Jurkat, Clone E6-1 (cell line): Measurements from ENCODE around the gene SAMM50. TPM values are rescaled to one million over a fixed set of nuclear protein-coding genes. Genes with fewer than 3 reads are reported as not detected.

Experiments used
- DNase-seq: peaks from one replicate; pipeline ENCODE4 v3.0.0-alpha.2; 2011; ENCODE audit warnings: low read depth, low spot score
- H3K4me3 ChIP-seq: 2 replicates; pipeline ENCODE4 v1.5.1; 2011; ENCODE audit warnings: mild to moderate bottlenecking, low read length, control low read depth, moderate library complexity
- polyA plus RNA-seq: library from polyadenylated mRNA; unstranded; fragments of >200 nt; gene quantifications from one replicate; pipeline ENCODE4 v1.2.1, GENCODE V29; 2012; ENCODE audit warnings: missing spikeins; ENCODE audit not compliant: insufficient read length, insufficient read depth

The SAMM50 gene
- polyA plus RNA-seq: 98.6 TPM

DNA sequence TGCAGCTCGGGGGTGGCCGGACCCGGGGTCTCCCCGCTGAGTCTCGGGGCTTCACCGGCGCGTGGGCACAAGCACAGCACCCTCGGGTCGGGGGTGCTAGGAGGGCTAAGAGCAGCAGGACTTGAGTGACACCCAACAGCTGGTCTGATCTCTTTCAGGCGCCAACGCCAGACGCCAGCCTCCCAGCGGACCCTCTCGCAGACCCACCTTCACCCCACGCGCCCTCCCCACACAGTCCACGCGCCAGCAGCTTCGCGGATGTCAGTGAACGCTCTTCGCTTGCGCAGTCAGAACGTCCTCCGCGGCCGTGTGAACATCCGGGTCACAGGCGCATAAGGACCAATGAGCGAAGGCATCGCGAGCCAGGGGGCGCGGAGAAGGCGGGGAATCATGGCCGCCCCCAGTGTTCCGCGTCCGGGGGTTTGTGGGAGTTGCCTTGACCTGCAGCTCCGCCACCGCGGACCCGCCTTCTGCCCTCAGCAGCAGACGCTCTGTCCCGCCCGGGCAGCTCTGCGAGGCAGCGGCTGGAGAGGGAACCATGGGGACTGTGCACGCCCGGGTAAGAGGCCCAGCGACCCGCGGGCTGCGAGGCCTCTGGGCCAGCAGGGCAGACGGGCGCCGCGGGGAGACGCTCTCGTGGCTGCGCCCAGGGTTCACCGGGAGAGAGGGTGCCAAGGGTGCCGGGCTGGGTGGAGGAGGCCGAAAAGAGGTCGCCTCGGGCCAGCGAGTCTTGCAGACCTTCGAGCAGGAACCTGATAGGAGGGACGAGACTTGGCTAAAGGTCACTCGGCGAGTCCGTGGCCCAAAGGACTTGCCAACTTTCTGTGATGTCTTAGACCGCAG, at the start of gene SAMM50:
Gene SAMM50, plus strand, starts transcription at position 403 of the 843 bp plus-strand sequence. Its CDS starts 136 bp downstream, at position 539.
- peak within 1 kb of the TSS; percentile 99 for H3K4me3 ChIP-seq
- peak; percentile 90 for DNase-seq

GRCh38 chr22:43905681-43906080, 49.6 kb upstream of the SAMM50 start:
- no peak overlapping the region for H3K4me3 ChIP-seq
- DNase-seq: no peak

- no peak for DNase-seq
- H3K4me3 ChIP-seq: no peak overlapping the region
These were observed 45.5 kb upstream of the SAMM50 start for GRCh38 chr22:43909708-43910107.

- DNase-seq: no peak
These were observed 45.0 kb upstream of the SAMM50 start for GRCh38 chr22:43910178-43910695.

GRCh38 chr22:43911351-43911750, 43.9 kb upstream of the SAMM50 start:
- DNase-seq: no peak
- no peak overlapping the region for H3K4me3 ChIP-seq

More at GRCh38 chr22:43910178-43910695, 45.0 kb upstream of the SAMM50 start:
- no peak overlapping the region for H3K4me3 ChIP-seq

- no peak for DNase-seq
- no peak overlapping the region for H3K4me3 ChIP-seq
These were observed 37.7 kb upstream of the SAMM50 start for GRCh38 chr22:43917521-43917920.

- no peak overlapping the region for H3K4me3 ChIP-seq
- DNase-seq: no peak
These were observed 35.9 kb upstream of the SAMM50 start for GRCh38 chr22:43919106-43919973.

DNA sequence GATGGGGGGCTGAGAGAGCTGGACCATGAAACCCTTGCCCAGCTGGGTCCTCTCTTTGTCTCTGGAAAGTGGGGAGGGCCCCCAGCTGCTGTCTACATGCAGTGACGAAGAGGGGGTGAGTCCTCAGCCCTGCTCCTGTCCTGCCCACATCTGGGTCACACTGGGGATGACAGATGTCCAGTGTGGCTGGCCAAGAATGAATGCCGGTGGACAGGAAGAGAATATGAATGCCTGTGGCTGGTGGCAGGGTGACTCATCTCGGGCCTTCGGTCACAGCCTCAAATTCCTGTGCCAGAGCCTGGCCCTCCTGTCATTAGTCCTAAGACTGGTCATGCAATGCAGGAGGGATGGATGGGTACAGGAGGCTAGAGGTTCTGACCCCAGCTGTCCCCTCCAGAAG, 33.9 kb upstream of the SAMM50 start:
- DNase-seq: no peak
- no peak overlapping the region for H3K4me3 ChIP-seq

- DNase-seq: no peak
- no peak overlapping the region for H3K4me3 ChIP-seq
These were observed 33.1 kb upstream of the SAMM50 start for GRCh38 chr22:43922123-43922522.

- peak overlapping the region; percentile 50 for H3K4me3 ChIP-seq
- DNase-seq: peak; percentile 52
These were observed 32.1 kb upstream of the SAMM50 start for GRCh38 chr22:43923191-43923590.

DNA sequence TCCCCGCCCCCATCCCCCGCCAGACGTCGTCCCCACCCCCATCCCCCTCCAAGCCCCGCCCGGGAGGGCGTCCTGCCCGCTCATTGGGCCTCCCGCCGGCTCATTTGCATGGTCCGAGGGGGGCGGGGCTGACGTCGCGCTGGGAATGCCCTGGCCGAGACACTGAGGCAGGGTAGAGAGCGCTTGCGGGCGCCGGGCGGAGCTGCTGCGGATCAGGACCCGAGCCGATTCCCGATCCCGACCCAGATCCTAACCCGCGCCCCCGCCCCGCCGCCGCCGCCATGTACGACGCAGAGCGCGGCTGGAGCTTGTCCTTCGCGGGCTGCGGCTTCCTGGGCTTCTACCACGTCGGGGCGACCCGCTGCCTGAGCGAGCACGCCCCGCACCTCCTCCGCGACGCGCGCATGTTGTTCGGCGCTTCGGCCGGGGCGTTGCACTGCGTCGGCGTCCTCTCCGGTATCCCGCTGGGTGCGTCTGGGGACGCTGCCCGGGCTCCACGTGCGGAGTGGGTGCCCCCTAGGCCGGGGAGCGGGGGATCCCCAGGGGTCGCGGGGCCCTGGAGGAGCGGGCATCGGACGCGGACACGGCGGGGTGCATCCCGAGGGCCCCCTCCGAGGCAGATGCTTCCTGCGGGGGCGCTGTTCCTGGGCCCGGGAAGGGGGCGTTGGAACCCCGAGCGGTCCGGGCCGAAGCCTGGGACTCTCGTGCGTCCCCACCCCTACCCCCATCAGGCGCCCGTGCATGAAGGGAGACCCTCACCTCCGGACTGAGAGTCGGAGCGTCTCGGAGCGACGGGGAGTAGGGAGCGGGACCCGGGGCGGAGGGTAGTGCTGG, 31.4 kb upstream of the SAMM50 start, which contains the start of gene PNPLA3:
Gene PNPLA3, plus strand, starts transcription at position 175 of the 834 bp plus-strand sequence. Its CDS starts 107 bp downstream, at position 282.
- DNase-seq: peak; percentile 71
- H3K4me3 ChIP-seq: peak within 1 kb of the TSS; percentile 50

GRCh38 chr22:43924877-43925276, 30.4 kb upstream of the SAMM50 start:
- no peak overlapping the region for H3K4me3 ChIP-seq
- no peak for DNase-seq

DNA sequence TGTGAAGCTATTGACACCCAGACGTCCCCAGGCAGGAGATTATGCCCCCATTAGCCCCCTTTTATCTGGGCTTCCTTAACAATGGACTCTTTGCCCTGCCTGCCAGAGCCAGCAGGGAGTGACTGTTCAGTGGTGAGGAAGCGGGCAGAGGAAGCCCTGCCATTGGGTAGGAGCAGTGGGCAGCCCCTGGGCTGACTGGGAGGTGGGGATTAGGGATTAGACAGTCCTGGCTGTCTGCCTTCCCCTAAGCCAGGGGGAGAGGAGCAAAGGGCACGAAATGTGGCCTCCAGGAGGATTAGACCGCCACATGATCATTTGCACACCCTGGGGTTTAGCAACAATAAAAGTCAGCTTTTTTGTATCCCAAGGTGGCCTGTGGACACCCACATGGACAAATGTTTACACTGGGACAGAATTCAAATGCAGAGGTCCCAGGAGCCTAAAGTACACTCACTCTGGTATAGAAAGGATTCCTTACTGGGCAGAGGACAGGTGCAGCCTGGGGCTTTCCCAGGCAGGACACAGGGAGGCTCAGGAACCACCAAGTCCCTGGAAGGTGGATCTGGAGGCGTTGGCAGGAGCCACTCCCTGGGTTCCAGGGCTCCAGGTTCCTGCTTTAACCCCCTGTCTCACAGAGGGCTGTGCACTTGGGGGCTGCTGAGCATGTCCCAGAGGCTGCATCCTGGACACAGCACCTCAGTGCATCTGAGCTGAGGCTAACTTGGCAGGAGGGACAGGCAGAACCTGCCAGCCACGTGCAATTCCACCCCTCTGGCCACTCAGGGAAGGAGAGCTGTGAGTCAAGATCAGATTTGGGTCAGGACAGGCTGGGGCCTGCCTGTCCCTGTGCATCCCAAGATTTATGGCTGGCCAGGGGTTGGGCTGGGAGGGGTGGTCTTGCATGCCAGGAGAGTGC, 29.6 kb upstream of the SAMM50 start:
- DNase-seq: no peak
- no peak overlapping the region for H3K4me3 ChIP-seq

- no peak overlapping the region for H3K4me3 ChIP-seq
- no peak for DNase-seq
These were observed 28.9 kb upstream of the SAMM50 start for GRCh38 chr22:43926349-43926710.

DNA sequence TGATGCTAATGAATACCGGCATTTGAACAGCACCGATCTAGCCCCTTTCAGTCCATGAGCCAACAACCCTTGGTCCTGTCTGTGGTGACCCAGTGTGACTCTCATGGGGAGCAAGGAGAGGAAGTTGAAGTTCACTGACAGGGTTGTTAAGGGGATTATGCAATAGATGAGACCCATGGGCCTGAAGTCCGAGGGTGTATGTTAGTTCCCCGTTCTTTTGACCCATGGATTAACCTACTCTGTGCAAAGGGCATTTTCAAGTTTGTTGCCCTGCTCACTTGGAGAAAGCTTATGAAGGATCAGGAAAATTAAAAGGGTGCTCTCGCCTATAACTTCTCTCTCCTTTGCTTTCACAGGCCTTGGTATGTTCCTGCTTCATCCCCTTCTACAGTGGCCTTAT, 26.8 kb upstream of the SAMM50 start:
- H3K4me3 ChIP-seq: no peak overlapping the region
- no peak for DNase-seq

- DNase-seq: no peak
- no peak overlapping the region for H3K4me3 ChIP-seq
These were observed 26.3 kb upstream of the SAMM50 start for GRCh38 chr22:43928908-43929307.

DNA sequence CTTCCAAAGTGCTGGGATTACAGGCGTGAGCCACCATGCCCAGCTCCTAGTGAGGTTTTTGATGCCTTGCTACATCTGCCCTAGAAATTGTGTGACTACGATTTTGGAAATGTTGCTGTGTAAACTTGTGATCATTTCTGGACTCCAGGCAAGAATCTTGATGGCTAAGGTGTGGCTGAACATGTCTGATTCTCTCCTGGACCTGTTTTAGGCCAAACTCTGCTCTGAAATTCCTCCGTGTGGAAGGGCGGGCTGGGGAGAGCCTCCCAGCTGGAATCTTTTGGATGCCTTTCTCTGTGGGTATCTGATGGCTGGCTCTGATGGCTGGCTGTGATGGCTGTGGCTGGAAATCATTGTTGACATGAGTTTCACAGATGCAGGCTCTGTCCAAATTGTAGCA, 23.5 kb upstream of the SAMM50 start:
- H3K4me3 ChIP-seq: no peak overlapping the region
- DNase-seq: no peak

GRCh38 chr22:43941449-43941848, 13.8 kb upstream of the SAMM50 start:
- no peak overlapping the region for H3K4me3 ChIP-seq
- DNase-seq: no peak
